Thoracic aorta (tissue), 2 donors: ENCODE results near the gene KRTAP4-9. TPM values are rescaled to one million over a fixed set of nuclear protein-coding genes. Genes with fewer than 3 reads are reported as not detected.
"Not testable (repeated sequence)": the region's sequence is repeated elsewhere in the genome, so short reads cannot be mapped to it uniquely, and the experiment has no call there.

Experiments
- ATAC-seq: fragments of 150-250 bp; one replicate; pipeline ENCODE4 v1.8.0; 2017; ENCODE audit warnings: low read depth; ENCODE audit not compliant: insufficient number of reproducible peaks, low FRiP score
- DNase-seq: peaks from one replicate; pipeline ENCODE4 v3.0.0-alpha.2; 2020; ENCODE audit warnings: low spot score
- H3K27ac ChIP-seq, 2 donors: fragments of 200-600 bp; sonication (generic); 1 replicate in 1 of 2; 2 replicates in 1 of 2; pipeline ENCODE4 v1.5.1; 2016; ENCODE audit warnings: mild to moderate bottlenecking in 2 of 2, moderate library complexity in 2 of 2
- H3K27me3 ChIP-seq: fragments of 200-600 bp; sonication (generic); replicated peaks from 2 replicates; pipeline ENCODE4 v1.6.0; 2016; ENCODE audit warnings: mild to moderate bottlenecking; ENCODE audit not compliant: insufficient read depth
- H3K36me3 ChIP-seq: fragments of 200-600 bp; sonication (generic); one replicate; pipeline ENCODE4 v1.5.1; 2016
- H3K4me1 ChIP-seq, 2 donors: fragments of 200-600 bp; sonication (generic); 1 replicate in 1 of 2; 2 replicates in 1 of 2; pipeline versions ENCODE4 v1.5.1 to v1.6.0; 2016; ENCODE audit warnings: low read depth in 2 of 2, mild to moderate bottlenecking in 1 of 2; ENCODE audit not compliant: control insufficient read depth in 1 of 2
- H3K4me3 ChIP-seq: fragments of 200-600 bp; sonication (generic); 2 replicates; pipeline ENCODE4 v1.5.1; 2016; ENCODE audit warnings: mild to moderate bottlenecking
- H3K9me3 ChIP-seq: fragments of 200-600 bp; sonication (generic); 2 replicates; pipeline ENCODE4 v1.5.1; 2016
- total RNA-seq, 2 donors: library from RNA; depleted of rRNA; stranded (reverse); fragments of >200 nt; gene quantifications; one replicate each; pipeline versions ENCODE4 v1.1.0 to v1.2.3, GENCODE V29; 2016
- TF ChIP-seq, protein P1 (sequence below): fragments of 200-600 bp; sonication (generic); IDR thresholded peaks from one replicate; pipeline ENCODE4 v1.5.1; 2019; ENCODE audit warnings: antibody characterized with exemption

KRTAP4-9 gene
- total RNA-seq, 2 donors from 2014 or later = not detected

DNA sequence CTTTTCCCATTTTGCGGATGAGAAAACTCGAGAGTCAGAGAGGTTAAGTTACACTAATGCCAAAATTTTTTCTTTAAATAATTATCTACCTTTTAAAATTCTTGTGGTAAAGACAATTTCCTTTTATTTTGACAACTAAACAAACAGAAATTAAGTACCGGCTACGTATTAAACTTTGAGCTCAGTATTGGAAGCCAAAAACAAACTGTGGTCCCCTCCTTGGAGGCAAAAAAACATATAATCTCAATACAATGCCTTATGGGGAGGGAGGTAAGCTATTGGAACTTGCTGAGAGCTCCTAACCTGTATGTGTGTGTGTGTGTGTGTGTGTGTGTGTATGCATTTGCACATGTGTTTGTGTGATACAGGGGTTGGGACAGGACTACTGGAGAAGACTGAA lies 41.7 kb upstream of the KRTAP4-9 start:
- Histone ChIP-seq H3K27me3 (no peaks in the 10 kb centered on the region), H3K4me3 (no peak overlapping the region), H3K4me1 (peaks cover 23 to 33% of the 10 kb centered on the region in 2 donors), H3K36me3 (no peaks in the 10 kb centered on the region), H3K9me3 (no peaks in the 10 kb centered on the region), H3K27ac (no peak overlapping the region)
- no peak for DNase-seq
- no peak for ATAC-seq
- TF ChIP-seq, protein P1, sequence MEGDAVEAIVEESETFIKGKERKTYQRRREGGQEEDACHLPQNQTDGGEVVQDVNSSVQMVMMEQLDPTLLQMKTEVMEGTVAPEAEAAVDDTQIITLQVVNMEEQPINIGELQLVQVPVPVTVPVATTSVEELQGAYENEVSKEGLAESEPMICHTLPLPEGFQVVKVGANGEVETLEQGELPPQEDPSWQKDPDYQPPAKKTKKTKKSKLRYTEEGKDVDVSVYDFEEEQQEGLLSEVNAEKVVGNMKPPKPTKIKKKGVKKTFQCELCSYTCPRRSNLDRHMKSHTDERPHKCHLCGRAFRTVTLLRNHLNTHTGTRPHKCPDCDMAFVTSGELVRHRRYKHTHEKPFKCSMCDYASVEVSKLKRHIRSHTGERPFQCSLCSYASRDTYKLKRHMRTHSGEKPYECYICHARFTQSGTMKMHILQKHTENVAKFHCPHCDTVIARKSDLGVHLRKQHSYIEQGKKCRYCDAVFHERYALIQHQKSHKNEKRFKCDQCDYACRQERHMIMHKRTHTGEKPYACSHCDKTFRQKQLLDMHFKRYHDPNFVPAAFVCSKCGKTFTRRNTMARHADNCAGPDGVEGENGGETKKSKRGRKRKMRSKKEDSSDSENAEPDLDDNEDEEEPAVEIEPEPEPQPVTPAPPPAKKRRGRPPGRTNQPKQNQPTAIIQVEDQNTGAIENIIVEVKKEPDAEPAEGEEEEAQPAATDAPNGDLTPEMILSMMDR = no peak

DNA sequence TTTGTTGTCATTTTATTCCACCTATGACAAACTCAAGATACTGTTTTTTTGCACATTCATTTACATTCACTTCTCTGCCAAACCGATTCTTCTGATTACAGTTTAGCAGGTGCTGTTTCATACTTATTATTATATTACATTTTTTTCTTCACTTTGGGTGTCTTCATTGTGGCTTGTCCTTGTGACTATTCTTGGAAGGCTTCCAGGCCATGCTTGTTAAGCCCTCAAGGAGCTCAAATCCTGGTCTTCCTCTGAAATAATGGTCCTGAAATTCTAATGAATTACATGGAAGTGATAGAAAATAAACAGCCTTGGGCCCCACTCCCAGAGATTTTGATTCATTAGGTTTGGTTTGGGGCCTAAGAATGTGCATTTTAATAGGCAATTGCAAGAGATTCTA lies 40.9 kb upstream of the KRTAP4-9 start:
- Histone ChIP-seq H3K27ac (no peak overlapping the region), H3K4me1 (peaks cover 23 to 33% of the 10 kb centered on the region in 2 donors), H3K27me3 (no peaks in the 10 kb centered on the region), H3K9me3 (no peaks in the 10 kb centered on the region), H3K4me3 (no peak overlapping the region), H3K36me3 (no peaks in the 10 kb centered on the region)
- ATAC-seq (no peak), DNase-seq (no peak)
- TF ChIP-seq, protein P1 = no peak

DNA sequence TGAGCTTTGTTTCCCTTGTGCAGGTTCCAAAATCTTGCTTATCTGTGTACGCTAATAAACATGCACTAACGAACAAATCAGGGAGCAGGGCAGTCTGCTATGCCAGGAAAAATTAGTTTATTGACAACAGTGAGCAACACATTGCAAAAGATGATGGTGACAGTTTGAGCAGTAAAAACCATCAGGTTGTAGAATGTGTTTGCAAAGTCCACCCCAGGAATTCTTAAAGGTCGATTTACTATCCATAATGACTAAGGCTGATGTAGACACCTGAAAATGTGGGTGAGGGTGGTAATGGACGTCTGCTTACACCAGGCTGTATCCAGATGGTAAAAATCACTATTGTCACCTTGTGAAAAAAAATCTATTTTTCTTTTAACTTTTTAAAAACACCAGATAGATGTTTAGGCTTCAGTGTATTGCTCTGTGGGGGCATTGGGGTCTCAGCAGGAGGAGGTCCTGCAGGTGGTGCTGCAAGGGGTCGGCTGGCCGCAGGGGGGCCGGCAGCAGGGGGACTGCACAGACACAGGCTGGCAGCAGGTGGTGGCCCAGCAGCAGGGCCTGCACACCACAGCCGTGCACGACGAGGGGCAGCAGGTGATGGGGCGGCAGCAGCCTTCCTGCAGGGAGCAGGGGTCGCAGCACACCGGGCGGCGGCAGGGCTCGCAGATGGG lies 40.0 kb upstream of the KRTAP4-9 start:
- H3K4me3 ChIP-seq, DNase-seq, H3K36me3 ChIP-seq, H3K9me3 ChIP-seq, H3K27me3 ChIP-seq, ATAC-seq, H3K27ac ChIP-seq: not testable (repeated sequence)
- H3K4me1 ChIP-seq = peaks cover 23 to 30% of the 10 kb centered on the region in 2 donors

DNA sequence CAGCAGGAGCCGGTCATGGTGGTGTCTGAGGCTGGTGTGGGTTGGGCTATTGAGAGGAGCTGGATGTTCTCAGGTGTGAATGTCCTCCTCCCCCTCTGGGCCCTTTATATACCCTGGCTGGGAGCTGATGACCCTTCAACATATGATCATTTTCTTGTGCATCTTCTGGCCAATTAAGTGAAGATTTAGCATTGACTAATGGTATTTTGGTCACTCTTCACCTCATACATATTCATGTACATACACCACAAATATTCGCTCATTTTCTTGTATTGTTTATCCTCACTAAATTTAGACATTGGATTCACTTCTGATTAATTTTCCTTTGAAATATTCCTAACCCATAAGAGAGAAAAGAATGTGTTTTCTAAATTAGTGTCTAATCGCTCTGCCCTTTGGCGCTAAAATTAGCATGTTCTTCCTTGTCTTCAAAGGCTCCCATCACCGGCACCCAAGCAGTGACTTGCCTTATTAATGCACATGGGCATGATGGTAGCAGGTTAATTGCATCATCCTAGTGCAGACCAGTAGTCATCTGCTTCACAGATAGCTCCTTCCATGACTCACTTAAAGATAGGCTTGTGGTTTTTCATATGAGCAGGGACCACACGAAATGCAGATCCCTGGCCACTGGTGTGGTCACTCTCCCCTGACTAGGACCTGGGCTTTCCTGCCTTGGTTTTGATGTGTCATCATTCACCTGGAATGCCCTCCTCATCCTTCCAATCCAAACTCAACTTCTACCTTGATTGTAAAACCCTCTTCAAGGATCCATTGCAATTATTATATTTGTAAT lies 39.2 kb upstream of the KRTAP4-9 start, which contains the start of gene KRTAP2-4:
KRTAP2-4 (minus strand) TSS at position 51 of the 796 bp plus-strand sequence; CDS start at position 17, 34 bp downstream.
- Histone ChIP-seq H3K27me3 (no peaks in the 10 kb centered on the region), H3K4me1 (peaks cover 18 to 21% of the 10 kb centered on the region in 2 donors), H3K9me3 (no peaks in the 10 kb centered on the region), H3K27ac (no peak within 1 kb of the TSS), H3K4me3 (no peak within 1 kb of the TSS), H3K36me3 (no peaks in the 10 kb centered on the region)
- TF ChIP-seq, protein P1 = no peak
- DNase-seq = no peak
- ATAC-seq = no peak

DNA sequence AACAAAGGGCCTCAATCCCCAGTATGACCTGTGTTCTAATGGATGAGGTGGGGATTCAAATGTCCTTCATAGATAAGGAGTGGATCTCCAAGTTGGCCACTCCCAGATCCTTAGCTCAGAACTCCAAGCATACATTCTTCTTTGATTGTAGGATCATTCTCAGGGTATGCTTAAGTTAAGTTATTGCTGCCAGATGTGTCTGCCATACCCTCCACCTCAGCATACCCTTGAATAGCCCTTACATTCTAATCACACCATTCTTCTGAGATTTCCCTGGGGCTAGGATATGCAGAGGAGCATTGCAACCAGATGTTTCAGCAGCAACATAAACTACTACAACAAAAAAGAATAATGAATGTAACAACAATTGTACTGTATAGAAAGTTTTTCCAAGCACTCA lies 37.9 kb upstream of the KRTAP4-9 start:
- TF ChIP-seq, protein P1 = no peak
- H3K27me3 ChIP-seq = no peaks in the 10 kb centered on the region
- no peak overlapping the region for H3K4me3 ChIP-seq
- H3K9me3 ChIP-seq = no peaks in the 10 kb centered on the region
- DNase-seq (no peak), ATAC-seq (no peak)
- H3K27ac ChIP-seq = no peak overlapping the region
- H3K4me1 ChIP-seq = peaks cover 9% of the 10 kb centered on the region in 2 donors
- no peaks in the 10 kb centered on the region for H3K36me3 ChIP-seq
